HG03139 (cell line): Measurements from ENCODE around the gene OAS3.
"Not testable (repeated sequence)": the region's sequence is repeated elsewhere in the genome, so short reads cannot be mapped to it uniquely, and the experiment has no call there.

Source experiments
- ATAC-seq: cut with Tn5 transposase; IDR thresholded peaks from one replicate; pipeline ENCODE4 v1.9.1; 2021; ENCODE audit not compliant: unreplicated experiment

Gene OAS3

GRCh38 chr12:112950701-112951100 lies 12.4 kb downstream of the OAS3 start:
- ATAC-seq: no peak

GRCh38 chr12:112957125-112957524 lies 18.9 kb downstream of the OAS3 start:
- ATAC-seq: not testable (repeated sequence)

DNA sequence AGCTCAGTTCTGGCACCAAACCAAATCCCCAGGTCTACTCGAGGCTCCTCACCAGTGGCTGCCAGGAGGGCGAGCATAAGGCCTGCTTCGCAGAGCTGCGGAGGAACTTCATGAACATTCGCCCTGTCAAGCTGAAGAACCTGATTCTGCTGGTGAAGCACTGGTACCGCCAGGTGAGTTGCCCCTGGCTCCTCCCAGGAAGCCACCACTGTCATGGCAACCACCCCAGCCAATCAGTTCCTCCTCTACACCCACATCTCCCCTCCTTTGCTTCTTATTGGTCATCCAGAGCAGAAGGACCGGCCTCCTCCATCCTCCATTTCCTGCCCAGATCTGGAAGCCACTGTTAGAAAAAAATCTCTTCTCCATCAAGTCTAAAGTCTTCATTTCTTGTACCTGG lies 22.8 kb downstream of the OAS3 start:
- ATAC-seq: no peak

- no peak for ATAC-seq
Measured at GRCh38 chr12:112961536-112961935, 23.3 kb downstream of the OAS3 start.

DNA sequence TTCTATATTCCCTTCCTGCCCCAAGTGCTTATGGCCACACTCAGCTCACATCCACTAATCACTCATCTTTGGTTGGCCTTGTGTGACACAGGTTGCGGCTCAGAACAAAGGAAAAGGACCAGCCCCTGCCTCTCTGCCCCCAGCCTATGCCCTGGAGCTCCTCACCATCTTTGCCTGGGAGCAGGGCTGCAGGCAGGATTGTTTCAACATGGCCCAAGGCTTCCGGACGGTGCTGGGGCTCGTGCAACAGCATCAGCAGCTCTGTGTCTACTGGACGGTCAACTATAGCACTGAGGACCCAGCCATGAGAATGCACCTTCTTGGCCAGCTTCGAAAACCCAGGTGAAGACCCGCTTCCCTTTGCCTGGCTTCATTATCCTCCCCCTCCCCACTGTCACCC lies 24.3 kb downstream of the OAS3 start:
- no peak for ATAC-seq

GRCh38 chr12:112963227-112963861 lies 25.1 kb downstream of the OAS3 start:
- ATAC-seq: no peak

- no peak for ATAC-seq
Measured at GRCh38 chr12:112964067-112964670, 25.9 kb downstream of the OAS3 start.

GRCh38 chr12:112964915-112965314 lies 26.6 kb downstream of the OAS3 start:
- ATAC-seq: no peak

GRCh38 chr12:112965643-112966042 lies 27.4 kb downstream of the OAS3 start:
- ATAC-seq: no peak

DNA sequence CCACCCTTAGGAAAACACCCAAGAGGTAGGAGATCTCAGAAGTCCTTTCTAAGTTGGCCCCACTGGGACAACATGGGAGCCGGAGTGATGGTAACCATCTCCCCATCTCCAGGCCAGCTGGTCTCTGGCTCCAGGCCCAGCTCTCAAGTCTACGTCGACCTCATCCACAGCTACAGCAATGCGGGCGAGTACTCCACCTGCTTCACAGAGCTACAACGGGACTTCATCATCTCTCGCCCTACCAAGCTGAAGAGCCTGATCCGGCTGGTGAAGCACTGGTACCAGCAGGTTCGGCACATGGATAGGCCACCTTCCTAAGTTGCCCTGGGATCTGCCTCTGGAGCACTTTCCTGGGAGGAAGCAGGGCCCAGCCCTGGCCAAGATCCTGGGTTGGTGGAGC lies 29.0 kb downstream of the OAS3 start:
- ATAC-seq: no peak

DNA sequence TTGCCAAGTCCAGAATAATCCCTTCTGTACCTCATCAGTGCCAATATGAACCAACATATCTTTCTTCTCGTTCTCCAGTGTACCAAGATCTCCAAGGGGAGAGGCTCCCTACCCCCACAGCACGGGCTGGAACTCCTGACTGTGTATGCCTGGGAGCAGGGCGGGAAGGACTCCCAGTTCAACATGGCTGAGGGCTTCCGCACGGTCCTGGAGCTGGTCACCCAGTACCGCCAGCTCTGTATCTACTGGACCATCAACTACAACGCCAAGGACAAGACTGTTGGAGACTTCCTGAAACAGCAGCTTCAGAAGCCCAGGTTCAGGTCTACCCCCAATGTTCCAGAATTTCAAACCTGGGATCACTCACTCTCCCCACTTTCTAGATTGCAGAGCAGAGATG lies 29.6 kb downstream of the OAS3 start:
- no peak for ATAC-seq

- ATAC-seq: no peak
Measured at GRCh38 chr12:112969547-112970306, 31.5 kb downstream of the OAS3 start.

- ATAC-seq: no peak
Measured at GRCh38 chr12:112970391-112970790, 32.1 kb downstream of the OAS3 start.

DNA sequence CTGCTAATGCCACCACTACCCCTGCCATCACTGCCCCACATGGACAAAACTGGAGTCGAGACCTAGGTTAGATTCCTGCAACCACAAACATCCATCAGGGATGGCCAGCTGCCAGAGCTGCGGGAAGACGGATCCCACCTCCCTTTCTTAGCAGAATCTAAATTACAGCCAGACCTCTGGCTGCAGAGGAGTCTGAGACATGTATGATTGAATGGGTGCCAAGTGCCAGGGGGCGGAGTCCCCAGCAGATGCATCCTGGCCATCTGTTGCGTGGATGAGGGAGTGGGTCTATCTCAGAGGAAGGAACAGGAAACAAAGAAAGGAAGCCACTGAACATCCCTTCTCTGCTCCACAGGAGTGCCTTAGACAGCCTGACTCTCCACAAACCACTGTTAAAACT lies 33.0 kb downstream of the OAS3 start:
- ATAC-seq: no peak

- no peak for ATAC-seq
Measured at GRCh38 chr12:112973011-112973735, 34.9 kb downstream of the OAS3 start.

- no peak for ATAC-seq
Measured at GRCh38 chr12:112973818-112974231, 35.6 kb downstream of the OAS3 start.

- ATAC-seq: no peak
Measured at GRCh38 chr12:112974904-112975303, 36.6 kb downstream of the OAS3 start.

GRCh38 chr12:112977139-112977538 lies 38.9 kb downstream of the OAS3 start:
- ATAC-seq: no peak

GRCh38 chr12:112977641-112978040 lies 39.4 kb downstream of the OAS3 start:
- ATAC-seq: no peak

DNA sequence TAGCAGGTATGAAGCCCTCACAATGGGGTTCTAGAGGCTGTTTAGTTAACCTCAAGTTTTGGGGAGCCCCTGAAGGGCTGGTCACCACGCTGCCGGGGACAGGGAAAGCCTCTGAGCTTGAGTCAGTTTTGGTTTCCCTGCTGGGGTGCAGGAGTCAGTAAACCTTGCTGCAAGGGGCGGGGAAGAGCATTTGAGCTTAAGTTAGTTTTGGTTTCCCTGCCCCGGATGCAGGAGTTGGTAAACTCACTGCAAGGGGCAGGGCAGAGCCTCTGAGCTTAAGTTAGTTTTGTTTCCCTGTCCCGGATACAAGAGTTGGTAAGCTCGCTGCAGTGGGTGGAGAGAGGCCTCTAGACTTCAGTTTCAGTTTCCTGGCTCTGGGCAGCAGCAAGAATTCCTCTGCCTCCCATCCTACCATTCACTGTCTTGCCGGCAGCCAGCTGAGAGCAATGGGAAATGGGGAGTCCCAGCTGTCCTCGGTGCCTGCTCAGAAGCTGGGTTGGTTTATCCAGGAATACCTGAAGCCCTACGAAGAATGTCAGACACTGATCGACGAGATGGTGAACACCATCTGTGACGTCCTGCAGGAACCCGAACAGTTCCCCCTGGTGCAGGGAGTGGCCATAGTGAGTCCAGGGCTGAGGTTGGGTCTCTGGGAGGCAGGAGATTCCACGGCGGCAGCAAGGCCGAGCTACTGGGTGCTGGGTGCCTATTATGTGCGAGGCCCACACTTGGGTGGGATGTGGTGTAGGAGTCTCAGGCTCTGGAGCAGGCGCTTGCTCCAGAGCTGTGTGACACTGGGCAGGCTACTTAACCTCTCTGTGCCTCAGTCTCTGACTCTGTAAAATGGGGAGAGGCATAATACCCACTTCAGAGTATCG lies 40.1 kb downstream of the OAS3 start, which contains the start of gene OAS2:
TSS of gene OAS2 (plus strand) at position 357 of the 878 bp plus-strand sequence. CDS start at position 447, 90 bp downstream.
- peak; percentile 81 for ATAC-seq
